ENCODE results near the gene TEKT2. TPM values are rescaled to one million over a fixed set of nuclear protein-coding genes. Genes with fewer than 3 reads are reported as not detected.

The TEKT2 gene
- total and polyA plus RNA-seq, 4 donors: 10.2 to 40.2 (median 16.5) TPM

DNA sequence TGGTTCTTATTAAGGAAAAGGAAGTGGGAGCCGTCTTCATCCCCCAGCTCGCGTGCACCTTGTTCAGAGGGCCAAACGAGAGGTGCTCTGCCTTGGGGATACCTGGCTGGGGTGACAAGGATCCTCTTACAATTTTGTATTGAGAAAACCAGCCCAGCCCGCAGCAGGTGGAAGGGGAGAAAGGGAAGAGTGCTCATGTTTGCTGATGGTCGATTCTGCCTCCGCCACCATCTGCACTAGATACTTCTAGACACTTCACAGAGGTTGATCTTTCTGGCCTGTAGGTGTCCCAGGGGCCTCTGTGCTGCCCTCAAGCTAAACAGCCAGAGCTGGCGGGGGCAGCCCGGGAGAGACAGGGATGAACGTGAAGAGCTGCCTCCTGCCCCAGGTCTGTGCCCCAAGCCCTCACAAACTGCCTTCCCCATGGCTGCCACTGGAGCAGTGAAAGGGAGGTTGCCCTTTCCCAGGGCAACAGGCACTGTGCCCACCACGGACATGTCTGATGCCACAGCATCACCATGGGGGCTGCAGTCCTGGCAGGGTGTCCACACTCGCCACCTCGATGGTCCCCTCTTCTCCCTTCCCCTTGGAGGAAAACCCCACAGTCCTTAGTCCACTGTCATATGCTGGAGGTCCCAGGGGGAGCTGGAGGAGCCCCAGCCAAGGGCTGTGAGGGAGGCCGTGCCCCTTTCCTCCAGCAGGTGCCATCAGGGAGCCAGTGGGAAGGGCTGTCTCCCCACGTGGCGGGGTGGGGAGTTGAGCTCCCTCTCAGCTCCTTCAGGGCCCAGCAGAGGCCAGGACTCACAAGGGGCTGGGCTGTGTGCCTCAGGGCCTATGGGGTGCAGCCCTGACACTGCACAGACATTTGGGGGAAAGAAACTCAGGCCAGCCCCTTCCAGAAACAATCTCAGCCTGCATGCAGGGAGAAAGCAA lies 12.9 kb downstream of the TEKT2 start:
- Histone ChIP-seq H3K4me1 (ENCODE audit: control insufficient read depth in 5 of 5, insufficient read depth in 5 of 5, low read length in 5 of 5) (peaks cover 0 to 8% (median 0%) of the 10 kb centered on the region in 5 donors), H3K27ac (ENCODE audit: low read depth in 1 of 2, low read length in 1 of 2) (peak overlapping the region in 1 of 2 donors; percentile 74), H3K9ac (ENCODE audit: insufficient read depth in 1 of 2, low read length in 2 of 2) (no peak overlapping the region), H3K4me3 (no peak overlapping the region), H3K27me3 (ENCODE audit: control insufficient read depth in 3 of 3, insufficient read depth in 3 of 3, low read length in 2 of 3) (no peaks in the 10 kb centered on the region), H3K36me3 (ENCODE audit: control insufficient read depth in 4 of 4, insufficient read depth in 4 of 4, low read length in 4 of 4) (peaks cover 3 to 44% (median 23%) of the 10 kb centered on the region in 4 donors), H3K9me3 (ENCODE audit: control insufficient read depth in 4 of 4, insufficient read depth in 3 of 4, low read length in 3 of 4) (no peaks in the 10 kb centered on the region)
- TF ChIP-seq, protein P1, sequence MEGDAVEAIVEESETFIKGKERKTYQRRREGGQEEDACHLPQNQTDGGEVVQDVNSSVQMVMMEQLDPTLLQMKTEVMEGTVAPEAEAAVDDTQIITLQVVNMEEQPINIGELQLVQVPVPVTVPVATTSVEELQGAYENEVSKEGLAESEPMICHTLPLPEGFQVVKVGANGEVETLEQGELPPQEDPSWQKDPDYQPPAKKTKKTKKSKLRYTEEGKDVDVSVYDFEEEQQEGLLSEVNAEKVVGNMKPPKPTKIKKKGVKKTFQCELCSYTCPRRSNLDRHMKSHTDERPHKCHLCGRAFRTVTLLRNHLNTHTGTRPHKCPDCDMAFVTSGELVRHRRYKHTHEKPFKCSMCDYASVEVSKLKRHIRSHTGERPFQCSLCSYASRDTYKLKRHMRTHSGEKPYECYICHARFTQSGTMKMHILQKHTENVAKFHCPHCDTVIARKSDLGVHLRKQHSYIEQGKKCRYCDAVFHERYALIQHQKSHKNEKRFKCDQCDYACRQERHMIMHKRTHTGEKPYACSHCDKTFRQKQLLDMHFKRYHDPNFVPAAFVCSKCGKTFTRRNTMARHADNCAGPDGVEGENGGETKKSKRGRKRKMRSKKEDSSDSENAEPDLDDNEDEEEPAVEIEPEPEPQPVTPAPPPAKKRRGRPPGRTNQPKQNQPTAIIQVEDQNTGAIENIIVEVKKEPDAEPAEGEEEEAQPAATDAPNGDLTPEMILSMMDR (IDR thresholded peaks at IDR 0.05; ENCODE audit: control extremely low read depth, extremely low read depth): no peak
- ATAC-seq (ENCODE audit: insufficient read depth, low FRiP score) (no peak), DNase-seq (no peak)
- 69 to 75% methylated on average over 16 of the region's 16 CpGs for WGBS, 2 donors

DNA sequence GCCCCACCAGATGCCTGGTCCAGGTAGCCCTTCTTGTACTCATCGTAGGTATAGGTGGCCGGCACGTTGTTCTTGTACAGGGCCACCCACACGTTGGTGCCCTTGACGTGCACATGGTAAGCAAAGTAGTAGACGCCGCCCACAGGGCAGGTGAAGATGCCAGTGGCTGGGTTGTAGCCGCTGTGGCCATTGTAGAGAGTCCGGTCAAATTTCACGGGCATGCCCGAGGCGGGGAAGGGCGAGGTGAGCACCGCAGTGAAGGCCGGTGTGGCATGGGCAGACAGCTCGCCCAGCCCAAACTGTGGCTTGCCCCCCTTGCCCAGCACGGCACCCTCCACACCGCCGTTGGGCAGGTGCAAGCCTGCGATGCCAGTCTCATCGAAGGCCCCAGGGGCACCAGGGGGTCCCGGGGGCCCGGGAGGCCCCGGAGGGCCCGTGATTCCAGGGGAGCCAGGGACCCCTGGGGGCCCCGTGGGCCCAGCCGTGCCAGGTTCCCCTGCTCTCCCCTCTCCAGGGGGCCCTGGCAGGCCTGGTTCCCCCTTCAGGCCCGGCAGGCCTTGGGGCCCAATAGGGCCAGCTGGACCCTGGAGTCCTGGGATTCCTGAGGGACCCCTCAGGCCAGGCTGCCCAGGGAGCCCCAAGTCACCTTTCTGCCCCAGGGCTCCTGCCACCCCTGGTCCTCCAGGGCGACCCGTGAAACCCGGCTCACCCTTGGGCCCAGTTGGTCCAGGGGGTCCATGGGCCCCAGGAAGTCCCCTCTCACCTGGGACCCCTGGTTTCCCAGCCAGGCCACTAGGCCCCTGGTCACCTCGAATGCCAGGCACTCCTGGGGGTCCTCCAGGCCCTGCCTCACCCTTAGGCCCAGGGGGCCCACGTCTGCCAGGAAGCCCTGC lies 14.0 kb downstream of the TEKT2 start:
- TF ChIP-seq, protein P1 (IDR thresholded peaks at IDR 0.05; ENCODE audit: control extremely low read depth, extremely low read depth): no peak
- Histone ChIP-seq H3K9ac (ENCODE audit: insufficient read depth in 1 of 2, low read length in 2 of 2) (no peak overlapping the region), H3K36me3 (ENCODE audit: control insufficient read depth in 4 of 4, insufficient read depth in 4 of 4, low read length in 4 of 4) (peaks cover 3 to 32% (median 13%) of the 10 kb centered on the region in 4 donors), H3K4me1 (ENCODE audit: control insufficient read depth in 5 of 5, insufficient read depth in 5 of 5, low read length in 5 of 5) (peaks cover 0 to 8% (median 0%) of the 10 kb centered on the region in 5 donors), H3K27me3 (ENCODE audit: control insufficient read depth in 3 of 3, insufficient read depth in 3 of 3, low read length in 2 of 3) (no peaks in the 10 kb centered on the region), H3K4me3 (no peak overlapping the region), H3K27ac (ENCODE audit: low read depth in 1 of 2, low read length in 1 of 2) (no peak overlapping the region), H3K9me3 (ENCODE audit: control insufficient read depth in 4 of 4, insufficient read depth in 3 of 4, low read length in 3 of 4) (no peaks in the 10 kb centered on the region)
- ATAC-seq (ENCODE audit: insufficient read depth, low FRiP score) (no peak), DNase-seq (no peak)
- WGBS, 2 donors: 93 to 94% methylated on average over 32 to 33 of the region's 33 CpGs

DNA sequence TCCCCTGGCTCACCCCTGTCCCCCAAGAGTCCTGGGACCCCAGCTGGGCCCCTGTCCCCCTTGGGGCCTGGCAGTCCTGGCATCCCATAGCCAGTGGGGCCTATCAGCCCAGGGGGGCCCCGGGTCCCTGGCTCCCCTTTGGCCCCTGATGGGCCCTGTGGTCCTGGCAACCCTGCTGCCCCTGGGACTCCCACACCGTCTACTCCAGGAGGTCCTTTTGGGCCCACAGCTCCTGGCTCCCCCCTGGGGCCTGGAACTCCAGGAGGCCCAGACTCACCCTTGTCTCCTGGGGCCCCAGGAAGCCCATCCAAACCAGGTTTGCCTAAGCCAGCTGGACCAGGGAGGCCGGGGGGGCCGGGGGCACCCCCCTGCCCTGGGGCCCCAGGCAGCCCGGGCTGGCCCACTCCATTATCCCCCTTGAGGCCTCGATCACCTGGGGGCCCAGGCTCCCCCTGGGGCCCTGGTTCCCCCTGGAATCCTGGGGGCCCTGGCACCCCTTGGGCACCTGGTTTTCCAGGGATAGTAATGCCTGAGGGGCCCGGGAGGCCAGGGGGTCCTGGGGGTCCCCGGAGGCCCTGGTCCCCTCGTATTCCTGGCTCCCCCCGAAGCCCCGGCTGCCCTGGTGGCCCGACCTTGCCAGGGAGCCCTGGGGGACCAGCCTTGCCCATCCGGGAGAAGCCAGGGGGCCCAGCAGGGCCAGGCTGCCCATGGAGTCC lies 14.9 kb downstream of the TEKT2 start:
- peaks cover 0 to 23% (median 6%) of the 10 kb centered on the region in 4 donors for H3K36me3 ChIP-seq (ENCODE audit: control insufficient read depth in 4 of 4, insufficient read depth in 4 of 4, low read length in 4 of 4)
- no peak overlapping the region for H3K4me3 ChIP-seq
- peaks cover 0 to 8% (median 0%) of the 10 kb centered on the region in 5 donors for H3K4me1 ChIP-seq (ENCODE audit: control insufficient read depth in 5 of 5, insufficient read depth in 5 of 5, low read length in 5 of 5)
- DNase-seq (no peak), ATAC-seq (ENCODE audit: insufficient read depth, low FRiP score) (no peak)
- no peaks in the 10 kb centered on the region for H3K27me3 ChIP-seq (ENCODE audit: control insufficient read depth in 3 of 3, insufficient read depth in 3 of 3, low read length in 2 of 3)
- no peak overlapping the region for H3K9ac ChIP-seq (ENCODE audit: insufficient read depth in 1 of 2, low read length in 2 of 2)
- WGBS, 2 donors: 86 to 93% methylated on average over 10 to 13 of the region's 13 CpGs
- H3K27ac ChIP-seq (ENCODE audit: low read depth in 1 of 2, low read length in 1 of 2): no peak overlapping the region
- TF ChIP-seq, protein P1 (IDR thresholded peaks at IDR 0.05; ENCODE audit: control extremely low read depth, extremely low read depth): no peak
- no peaks in the 10 kb centered on the region for H3K9me3 ChIP-seq (ENCODE audit: control insufficient read depth in 4 of 4, insufficient read depth in 3 of 4, low read length in 3 of 4)
